Tibial nerve (tissue), 4 donors: Measurements from ENCODE around the gene TWSG1. TPM values are rescaled to one million over a fixed set of nuclear protein-coding genes. Genes with fewer than 3 reads are reported as not detected.
A peak's percentile ranks its signal among the peaks of the same experiment; 100 is the strongest.

Source experiments
- DNase-seq, 2 donors: peaks; one replicate each; pipeline ENCODE4 v3.0.0-alpha.2; 2019; ENCODE audit warnings: low spot score in 2 of 2
- H3K27ac ChIP-seq, 4 donors: fragments of 200-600 bp; sonication (generic) in 3 of 4; one replicate each; pipeline ENCODE4 v1.5.1; 2017 to 2019; ENCODE audit warnings: mild to moderate bottlenecking in 1 of 4
- H3K27me3 ChIP-seq, 2 donors: fragments of 200-600 bp; sonication (generic) in 1 of 2; one replicate each; pipeline versions ENCODE4 v1.5.1 to v1.6.0; 2017 to 2019
- H3K36me3 ChIP-seq, 3 donors: fragments of 200-600 bp; sonication (generic); one replicate each; pipeline ENCODE4 v1.5.1; 2018 to 2019
- H3K4me1 ChIP-seq, 4 donors: fragments of 200-600 bp; sonication (generic) in 3 of 4; one replicate each; pipeline ENCODE4 v1.5.1; 2017 to 2019
- H3K4me3 ChIP-seq, 4 donors: fragments of 200-600 bp; sonication (generic) in 3 of 4; one replicate each; pipeline ENCODE4 v1.5.1; 2017 to 2019; ENCODE audit warnings: mild to moderate bottlenecking in 1 of 4, moderate library complexity in 1 of 4
- H3K9me3 ChIP-seq, 4 donors: fragments of 200-600 bp; sonication (generic) in 3 of 4; one replicate each; pipeline ENCODE4 v1.5.1; 2017 to 2019
- CTCF ChIP-seq, 5 experiments: fragments of 200-600 bp in 3 of 5; fragments of 450-650 bp in 2 of 5; sonication (generic) in 3 of 5; IDR thresholded peaks; one replicate each; pipeline ENCODE4 v1.5.1; 2016 to 2019; ENCODE audit warnings: antibody characterized with exemption in 5 of 5, mild to moderate bottlenecking in 3 of 5, moderate library complexity in 2 of 5
- EP300 ChIP-seq, 2 donors: sonication (generic); formaldehyde crosslinking; IDR thresholded peaks; one replicate each; pipeline ENCODE4 v1.6.1; 2017; ENCODE audit warnings: antibody characterized with exemption in 2 of 2, mild to moderate bottlenecking in 1 of 2
- POLR2A ChIP-seq, 2 donors: fragments of 450-650 bp; IDR thresholded peaks; one replicate each; pipeline ENCODE4 v1.6.1; 2017; ENCODE audit warnings: antibody characterized with exemption in 2 of 2, mild to moderate bottlenecking in 2 of 2, moderate library complexity in 2 of 2
- WGBS, 2 donors: methylation state at CpG; one replicate each; pipeline ENCODE4 v1.1.5; 2018; 5-methylcytosine and 5-hydroxymethylcytosine counted together
- total RNA-seq, 4 donors: library from RNA; depleted of rRNA; stranded (reverse); fragments of >200 nt; gene quantifications; one replicate each; pipeline ENCODE4 v1.1.0, GENCODE V29; 2016

TWSG1 gene
- total RNA-seq, 4 donors from 2014 or later: 33.3 to 64.9 (median 56.9) TPM

GRCh38 chr18:9433671-9434121 lies 99.1 kb downstream of the TWSG1 start:
- peak overlapping the region in 1 of 4 donors; percentile 5 for H3K4me3 ChIP-seq
- 19 to 22% methylated on average over 10 of the region's 10 CpGs for WGBS, 2 donors
- H3K27me3 ChIP-seq: no peaks in the 10 kb centered on the region
- peak overlapping the region in 3 of 4 donors; percentile 36 to 83 (median 73) for H3K27ac ChIP-seq
- no peaks in the 10 kb centered on the region for H3K9me3 ChIP-seq
- peaks cover 0 to 45% (median 19%) of the 10 kb centered on the region in 4 donors for H3K4me1 ChIP-seq
- TF ChIP-seq POLR2A (IDR thresholded peaks at IDR 0.05) (no peak), EP300 (IDR thresholded peaks at IDR 0.05) (no peak), CTCF (IDR thresholded peaks at IDR 0.05) (no peak)
- no peaks in the 10 kb centered on the region for H3K36me3 ChIP-seq
- no peak for DNase-seq

GRCh38 chr18:9434122-9434701 lies 99.6 kb downstream of the TWSG1 start:
- WGBS, 2 donors: 21 to 42% methylated on average over 13 to 18 of the region's 18 CpGs
- Histone ChIP-seq H3K9me3 (no peaks in the 10 kb centered on the region), H3K4me1 (peaks cover 0 to 40% (median 17%) of the 10 kb centered on the region in 4 donors), H3K36me3 (no peaks in the 10 kb centered on the region), H3K27ac (peak overlapping the region in 3 of 4 donors; percentile 36 to 83 (median 73)), H3K4me3 (no peak overlapping the region), H3K27me3 (no peaks in the 10 kb centered on the region)
- DNase-seq: no peak
- no peak for TF ChIP-seq POLR2A (IDR thresholded peaks at IDR 0.05)

GRCh38 chr18:9435041-9435440 lies 100.5 kb downstream of the TWSG1 start:
- Histone ChIP-seq H3K4me3 (no peak overlapping the region), H3K36me3 (no peaks in the 10 kb centered on the region), H3K27me3 (no peaks in the 10 kb centered on the region), H3K9me3 (no peaks in the 10 kb centered on the region), H3K4me1 (peaks cover 0 to 33% (median 16%) of the 10 kb centered on the region in 4 donors), H3K27ac (no peak overlapping the region)
- 95 to 96% methylated on average over 17 of the region's 17 CpGs for WGBS, 2 donors
- no peak for DNase-seq
- TF ChIP-seq POLR2A (IDR thresholded peaks at IDR 0.05): no peak
- no peak for TF ChIP-seq EP300 (IDR thresholded peaks at IDR 0.05)
- TF ChIP-seq CTCF (IDR thresholded peaks at IDR 0.05): no peak

- 61 to 67% methylated on average over 5 of the region's 5 CpGs for WGBS, 2 donors
- TF ChIP-seq POLR2A (IDR thresholded peaks at IDR 0.05): no peak
- no peak for TF ChIP-seq EP300 (IDR thresholded peaks at IDR 0.05)
- no peak for TF ChIP-seq CTCF (IDR thresholded peaks at IDR 0.05)
- H3K36me3 ChIP-seq: no peaks in the 10 kb centered on the region
These were observed 101.8 kb downstream of the TWSG1 start for GRCh38 chr18:9436206-9436929.

GRCh38 chr18:9437021-9437437 lies 102.5 kb downstream of the TWSG1 start:
- H3K36me3 ChIP-seq: no peaks in the 10 kb centered on the region
- peaks cover 0 to 33% (median 15%) of the 10 kb centered on the region in 4 donors for H3K4me1 ChIP-seq
- no peak overlapping the region for H3K4me3 ChIP-seq
- 26 to 28% methylated on average over 5 of the region's 5 CpGs for WGBS, 2 donors
- no peak for TF ChIP-seq CTCF (IDR thresholded peaks at IDR 0.05)
- no peak for TF ChIP-seq EP300 (IDR thresholded peaks at IDR 0.05)
- TF ChIP-seq POLR2A (IDR thresholded peaks at IDR 0.05): no peak
- no peaks in the 10 kb centered on the region for H3K27me3 ChIP-seq
- H3K27ac ChIP-seq: peak overlapping the region in 2 of 4 donors; percentile 34 to 74
- DNase-seq: no peak
- no peaks in the 10 kb centered on the region for H3K9me3 ChIP-seq

More at GRCh38 chr18:9436206-9436929, 101.8 kb downstream of the TWSG1 start:
- Histone ChIP-seq H3K27ac (peak overlapping the region in 2 of 4 donors; percentile 34 to 74), H3K9me3 (no peaks in the 10 kb centered on the region), H3K4me1 (peaks cover 0 to 33% (median 15%) of the 10 kb centered on the region in 4 donors), H3K27me3 (no peaks in the 10 kb centered on the region), H3K4me3 (no peak overlapping the region)
- DNase-seq: no peak
